GM21381 (cell line): ENCODE data around the gene DLL1.

Experiments used
- ATAC-seq: cut with Tn5 transposase; IDR thresholded peaks from one replicate; pipeline ENCODE4 v1.9.1; 2021; ENCODE audit warnings: mild to moderate bottlenecking, moderate library complexity; ENCODE audit not compliant: unreplicated experiment

The DLL1 gene

DNA sequence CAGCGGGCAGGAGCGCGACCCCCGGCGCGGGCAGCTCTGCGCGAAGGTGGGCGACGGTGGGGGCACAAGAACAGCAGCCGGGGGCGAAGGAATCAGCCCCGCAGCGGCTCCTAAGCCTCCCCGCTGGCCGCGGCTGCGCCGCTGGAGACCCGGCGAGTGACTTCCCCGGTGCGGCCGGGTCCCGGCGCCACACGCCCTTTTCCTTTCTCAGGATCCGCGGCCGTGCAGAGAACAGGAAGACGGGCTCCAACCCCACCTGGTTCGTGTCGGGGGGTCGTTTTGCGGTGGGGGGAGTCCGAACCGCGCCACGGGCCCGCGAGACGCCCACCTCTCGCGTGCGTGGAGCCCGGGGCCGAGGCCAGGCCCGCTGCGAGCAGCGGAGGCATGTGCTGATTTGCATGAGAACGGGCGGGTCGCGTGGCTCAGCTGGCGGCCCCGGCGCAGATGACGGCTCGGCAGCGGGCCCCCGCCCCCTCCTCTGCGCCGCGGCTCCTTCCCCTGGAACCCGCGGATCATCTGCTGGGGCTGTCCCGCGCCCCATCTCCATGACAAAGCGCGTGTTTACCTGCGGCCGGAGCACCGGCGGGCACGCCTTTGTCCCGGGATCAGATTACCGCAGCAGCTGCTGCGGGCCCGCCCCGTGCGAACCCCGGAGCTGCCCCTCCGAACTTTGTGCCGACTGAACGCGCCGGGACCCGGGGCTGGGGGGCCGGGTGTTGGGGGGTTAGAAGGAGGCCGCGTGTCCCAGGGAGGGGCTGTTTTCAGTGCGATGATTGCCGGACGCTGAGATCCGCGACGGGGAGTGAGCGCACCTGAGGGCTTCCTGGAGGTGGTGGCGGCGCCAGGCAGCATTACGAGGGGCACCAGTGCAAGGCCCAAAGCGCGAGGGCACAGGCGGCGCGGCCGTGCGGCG, 4.9 kb upstream of the DLL1 start:
- peak; percentile 58 for ATAC-seq

DNA sequence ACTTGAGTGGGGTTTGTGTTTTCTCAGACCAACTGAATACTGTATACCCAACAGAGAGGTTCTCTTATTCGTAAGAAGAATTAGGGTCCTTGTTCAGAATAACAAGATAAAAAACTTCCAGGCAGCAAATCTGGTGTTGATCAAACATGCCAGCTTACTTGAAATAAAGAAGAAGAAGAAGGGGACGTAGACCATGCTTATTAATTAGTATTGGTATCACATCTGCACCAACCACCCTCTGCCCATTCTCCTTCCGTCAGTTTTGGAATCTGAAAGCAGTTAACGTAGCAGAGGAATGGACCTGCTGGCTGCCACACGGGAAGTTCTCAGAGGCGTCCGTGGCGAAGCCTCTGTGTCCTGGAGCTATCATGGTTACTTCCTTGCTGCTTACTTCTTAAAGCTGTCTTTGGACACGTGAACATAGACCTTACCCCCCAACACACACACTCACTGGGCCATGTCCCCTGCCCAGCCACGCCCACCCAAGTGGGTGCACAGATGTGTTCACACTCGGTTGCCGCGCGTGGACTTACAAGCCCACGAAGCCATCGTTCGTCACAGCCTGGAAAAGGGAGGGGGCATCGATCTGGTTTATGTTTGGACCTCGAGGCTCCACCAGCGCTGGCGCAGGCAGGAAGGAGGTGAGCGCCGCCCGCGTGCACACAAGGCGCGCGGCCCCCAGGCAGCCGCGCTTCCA, 4.1 kb upstream of the DLL1 start:
- ATAC-seq, result peak; percentile 3

DNA sequence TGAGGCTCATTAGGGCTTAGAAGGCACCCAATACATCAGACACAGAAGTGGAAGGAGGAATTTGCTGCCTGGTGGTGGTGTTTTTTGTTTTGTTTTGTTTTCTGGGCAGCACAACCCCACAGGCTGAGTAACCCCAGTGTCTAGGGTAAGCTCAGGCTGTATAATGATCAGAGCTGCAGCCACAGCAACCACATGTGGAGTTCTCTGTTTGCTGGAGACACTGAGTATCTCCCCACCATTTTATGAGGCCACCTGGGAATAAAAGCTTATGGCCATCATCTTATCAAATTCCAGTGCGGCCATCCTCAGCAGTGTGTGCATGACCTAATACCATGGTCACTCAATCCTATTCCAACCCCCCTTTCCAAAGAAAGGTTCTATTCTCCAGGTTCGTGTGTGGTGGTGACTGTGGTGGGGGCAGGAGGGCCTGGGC, 3.4 kb upstream of the DLL1 start:
- ATAC-seq, result no peak

DNA sequence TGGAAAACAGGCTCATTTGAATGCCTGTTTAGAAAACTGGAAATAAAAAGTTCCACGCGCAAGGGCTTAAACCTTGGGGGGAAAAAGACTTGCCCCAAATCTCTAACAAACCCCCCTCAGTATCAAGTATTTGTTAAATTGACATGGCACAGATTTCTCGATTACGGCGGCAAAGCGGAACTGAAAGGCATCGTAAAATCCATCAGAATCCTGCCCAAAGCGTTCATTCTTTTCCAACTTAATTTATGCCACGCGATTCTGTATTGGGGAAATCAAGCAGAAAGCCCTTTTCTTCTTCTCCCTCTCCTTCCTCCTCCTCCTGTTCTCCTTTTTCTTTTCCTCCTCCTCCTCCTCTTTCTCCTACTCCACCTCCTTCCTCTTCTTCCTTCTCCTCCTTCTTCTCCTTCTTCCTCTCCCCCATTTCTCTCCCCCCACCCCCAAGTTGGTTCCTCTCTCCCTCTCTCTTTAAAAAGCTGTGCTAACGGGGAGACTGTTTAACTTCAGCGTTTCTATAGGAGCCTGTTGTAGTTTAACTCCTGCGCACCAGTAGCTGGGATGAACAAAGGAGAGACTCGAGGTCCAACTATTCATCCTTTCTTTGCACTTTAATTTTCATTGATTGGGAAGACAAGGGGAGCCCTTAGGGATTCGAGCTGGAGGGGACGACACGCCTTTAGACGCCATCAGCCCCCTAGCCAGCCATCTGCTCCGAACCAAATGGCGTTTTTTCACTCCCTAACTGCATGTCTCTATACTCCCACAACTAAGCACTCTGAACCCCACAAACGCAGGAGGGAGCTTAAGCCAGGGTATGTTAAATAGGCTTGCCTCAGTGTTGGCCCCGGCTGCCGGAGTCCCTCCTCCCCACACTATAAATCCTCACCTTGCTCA, 2.7 kb upstream of the DLL1 start:
- ATAC-seq, result no peak

DNA sequence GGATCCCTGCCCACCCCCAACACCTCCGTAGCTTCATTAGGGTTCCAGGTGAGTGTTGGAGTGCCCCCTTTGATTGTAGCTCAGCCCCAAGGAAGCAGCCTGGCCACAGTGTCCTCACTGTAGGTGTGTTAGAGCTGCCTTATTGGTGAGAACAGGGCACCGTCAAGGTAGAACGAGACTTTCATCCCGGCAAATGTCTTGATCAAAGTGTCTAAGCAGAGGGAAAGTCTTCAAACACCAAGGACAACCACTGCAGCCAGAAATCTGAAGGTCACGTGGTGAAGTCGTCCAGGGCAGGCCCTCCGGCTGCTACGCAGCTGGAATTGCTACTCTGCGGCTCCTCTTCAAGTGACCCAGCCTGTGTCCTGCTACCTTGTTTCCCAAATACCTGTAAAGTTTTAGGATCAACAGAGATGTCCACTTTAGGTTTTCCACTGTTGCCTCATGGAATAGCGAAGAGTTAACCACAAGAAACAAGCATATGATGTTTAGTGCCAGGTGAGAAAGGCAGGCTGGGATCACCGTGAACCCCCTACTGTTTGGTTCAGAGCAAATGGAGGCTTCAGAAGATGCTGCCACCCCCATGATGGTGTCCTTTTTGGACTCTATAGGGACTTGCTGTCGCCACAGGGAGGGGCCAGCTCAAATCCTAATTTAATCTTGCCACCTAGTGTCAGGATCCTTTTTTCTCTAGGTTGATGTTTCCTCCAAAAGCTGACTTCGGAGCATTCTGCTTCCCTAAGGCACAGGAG, 1.7 kb upstream of the DLL1 start:
- ATAC-seq, result no peak

DNA sequence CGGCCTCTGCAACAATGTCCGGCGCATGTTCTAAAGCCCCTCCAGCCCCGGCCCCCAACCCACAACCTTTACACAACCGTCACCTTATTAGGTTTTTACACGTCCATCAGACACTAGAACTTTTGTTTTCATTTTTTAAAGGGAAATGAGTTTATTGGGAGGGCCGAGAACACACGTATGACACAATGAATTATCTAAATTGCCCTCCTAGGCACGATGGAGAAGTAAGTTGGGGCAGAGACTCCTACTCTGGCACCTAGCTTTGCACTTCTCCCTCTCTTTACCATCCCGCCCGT, 1.2 kb upstream of the DLL1 start:
- no peak for ATAC-seq

DNA sequence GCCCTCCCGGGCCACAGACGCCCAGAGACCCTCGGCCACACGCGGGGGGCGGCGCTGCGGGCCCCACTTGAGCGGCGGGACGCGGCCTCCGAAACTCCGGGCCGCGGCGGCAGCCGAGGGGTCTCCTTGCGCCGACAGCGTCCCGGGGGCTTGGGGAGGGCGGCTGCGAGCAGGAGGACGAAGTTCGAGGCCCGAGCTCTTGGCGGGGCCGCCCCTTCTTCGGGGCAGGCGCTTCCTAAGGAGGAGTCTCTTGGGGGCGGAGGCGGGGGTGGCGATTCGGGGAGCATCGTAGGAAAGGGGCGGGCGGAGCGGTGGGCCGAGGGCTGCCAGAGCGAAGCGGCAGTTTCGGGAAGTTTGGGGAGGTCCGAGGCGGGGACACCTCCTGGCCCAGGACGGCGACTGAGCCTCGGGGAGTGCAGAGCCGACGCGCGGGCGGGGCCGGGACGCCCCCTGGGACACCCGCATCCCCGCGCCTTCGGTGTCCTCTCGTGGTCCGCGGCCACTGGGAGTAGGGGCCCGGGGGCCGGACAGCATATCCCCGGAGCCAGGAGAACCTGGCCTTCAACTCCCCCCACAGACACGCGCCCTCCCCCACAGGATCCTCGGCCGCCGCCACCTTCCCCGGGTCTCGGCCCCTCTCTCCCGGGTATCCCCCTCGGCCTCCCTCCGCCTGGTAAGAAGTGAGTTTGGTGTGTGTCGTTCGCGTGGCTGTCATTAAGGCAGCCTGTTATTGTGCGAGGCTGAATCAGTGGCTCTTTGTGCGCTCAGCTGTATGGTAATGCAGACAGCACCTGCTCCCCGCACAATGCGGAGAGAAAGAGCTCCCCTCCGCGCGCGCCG, 613 bp upstream of the DLL1 start:
- ATAC-seq, result no peak

DNA sequence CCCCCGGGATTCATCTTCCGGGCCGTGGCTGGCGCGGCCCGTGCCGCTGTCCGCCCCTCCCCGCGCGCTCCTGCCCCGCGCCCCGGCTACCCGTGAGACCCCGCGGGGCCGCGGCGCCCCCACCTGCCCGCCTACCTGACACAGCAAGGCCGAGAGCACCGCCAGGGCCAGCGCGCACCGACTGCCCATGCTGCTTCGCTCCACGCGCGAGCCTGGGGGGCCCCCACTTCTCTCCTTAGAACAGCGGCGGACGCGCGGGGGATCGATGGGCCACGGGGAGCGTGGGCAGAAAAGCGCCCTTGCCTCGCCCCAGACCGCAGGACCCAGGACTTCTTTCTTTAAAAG, 955 bp downstream of the DLL1 start:
- ATAC-seq, result no peak

DNA sequence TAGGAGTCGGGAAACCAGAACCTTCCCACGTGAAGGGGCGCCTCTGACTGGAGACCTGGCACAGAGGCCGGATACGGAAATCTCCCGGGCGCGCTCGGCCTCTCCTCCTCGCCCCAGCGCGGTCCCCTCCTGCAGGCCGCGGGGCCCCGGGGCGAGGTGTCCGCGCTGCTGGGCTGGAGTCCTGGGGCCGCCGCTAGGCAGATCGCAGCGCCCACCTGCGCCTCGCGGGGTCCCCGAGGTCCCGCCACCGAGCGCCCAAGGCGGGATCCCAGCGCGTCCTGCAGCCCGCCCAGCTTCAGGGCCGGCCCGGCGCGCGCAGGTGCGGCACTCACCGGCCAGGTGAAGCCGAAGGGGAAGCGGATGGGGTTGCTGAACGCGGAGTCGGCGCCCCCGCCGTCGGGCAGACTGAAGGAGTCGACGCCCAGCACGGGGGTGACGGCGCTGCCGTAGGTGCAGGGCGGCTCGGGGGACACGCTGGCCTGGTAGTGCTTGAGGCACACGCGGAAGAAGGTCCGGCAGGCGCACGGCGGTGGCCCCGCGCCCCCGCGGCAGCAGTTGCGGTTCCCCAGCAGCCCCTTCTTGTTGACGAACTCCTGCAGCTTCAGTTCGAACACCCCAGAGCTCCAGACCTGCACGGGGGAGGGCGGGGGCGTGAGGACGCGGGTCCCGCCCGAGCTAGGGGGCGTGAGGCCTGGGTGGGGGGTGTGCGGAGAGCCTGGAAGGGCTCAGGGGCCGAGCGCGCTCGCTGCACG, 1.5 kb downstream of the DLL1 start:
- ATAC-seq, result no peak

DNA sequence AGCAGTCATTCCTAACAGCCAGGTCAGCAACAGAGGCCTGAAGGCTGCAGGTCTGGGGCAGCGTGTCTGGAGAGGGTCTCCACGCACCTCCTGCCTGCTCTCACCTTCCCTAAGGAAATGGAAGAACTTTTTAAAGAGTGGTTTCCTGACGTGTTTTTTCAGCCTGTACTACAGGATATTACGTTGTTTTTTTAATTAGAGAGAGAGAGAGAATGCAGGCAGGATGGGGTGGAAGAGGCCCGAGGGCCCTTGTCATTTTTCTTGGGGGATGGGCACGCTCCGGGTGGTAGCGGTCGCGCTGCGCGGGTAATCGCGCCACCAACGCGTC, 2.1 kb downstream of the DLL1 start:
- no peak for ATAC-seq

DNA sequence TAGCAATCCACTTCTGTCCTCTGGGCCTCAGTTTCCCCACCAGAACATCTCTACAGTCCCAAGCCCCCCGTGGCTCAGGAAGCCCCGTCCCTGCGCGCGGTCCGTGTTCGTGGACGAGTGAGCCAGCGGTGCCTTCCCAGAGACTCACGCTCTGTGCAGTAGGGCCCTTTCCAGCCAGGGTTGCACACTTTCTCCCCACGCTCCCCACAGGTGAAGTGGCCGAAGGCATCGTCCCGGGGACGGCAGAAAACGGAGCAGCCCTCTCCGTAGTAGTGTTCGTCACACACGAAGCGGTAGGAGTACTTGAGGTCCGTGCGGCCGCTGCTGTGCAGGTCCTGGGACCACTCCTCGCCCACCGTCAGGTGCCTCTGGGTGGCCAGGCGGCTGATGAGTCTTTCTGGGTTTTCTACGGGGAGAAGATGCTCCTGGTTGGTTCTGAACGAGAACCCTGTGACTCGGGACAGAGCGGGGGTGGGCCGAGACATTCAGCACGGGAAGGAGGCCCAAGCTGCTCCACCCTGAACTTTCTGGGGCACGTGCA, 2.7 kb downstream of the DLL1 start:
- no peak for ATAC-seq

DNA sequence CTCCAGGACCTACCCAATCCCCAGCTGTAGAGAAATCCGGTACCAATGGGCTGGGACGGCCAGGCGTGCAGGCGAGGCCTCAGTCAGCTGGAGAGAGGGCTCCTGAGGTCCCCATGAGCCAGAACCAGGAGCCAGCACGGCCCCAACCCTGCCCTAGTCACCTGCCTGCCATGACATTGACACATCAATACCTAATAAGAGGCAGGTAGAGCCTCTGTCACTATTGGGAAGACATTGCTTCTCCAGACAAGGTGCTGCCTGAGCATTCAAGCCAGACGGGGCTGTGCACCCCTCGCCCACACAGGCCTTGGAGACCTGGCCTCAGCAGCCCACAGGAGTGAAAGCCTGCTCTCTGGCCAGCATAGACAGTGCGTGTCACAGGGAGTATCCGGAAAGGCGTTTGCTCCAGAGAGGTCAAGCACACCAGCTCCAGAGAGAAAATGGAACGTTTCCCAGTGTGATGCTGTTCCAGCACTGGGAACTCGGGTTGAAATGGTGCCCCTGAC, 3.5 kb downstream of the DLL1 start:
- ATAC-seq, result no peak

DNA sequence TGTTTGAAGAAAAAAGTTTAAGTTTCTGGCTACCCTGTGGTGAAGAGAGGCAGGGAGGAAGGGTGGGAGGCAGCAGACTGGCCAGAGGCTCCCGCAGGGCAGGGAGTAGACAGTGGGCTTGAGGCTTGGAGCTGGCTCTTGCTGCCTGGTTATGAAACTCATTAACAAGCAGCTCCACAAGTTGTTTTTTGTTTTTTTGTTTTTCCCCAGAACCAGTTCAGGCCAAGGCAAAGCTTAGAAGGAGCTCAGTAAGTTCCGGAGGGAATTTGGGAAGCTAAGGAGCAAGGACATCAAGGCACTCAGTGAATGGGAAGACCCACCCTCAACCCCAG, 4.0 kb downstream of the DLL1 start:
- no peak for ATAC-seq

DNA sequence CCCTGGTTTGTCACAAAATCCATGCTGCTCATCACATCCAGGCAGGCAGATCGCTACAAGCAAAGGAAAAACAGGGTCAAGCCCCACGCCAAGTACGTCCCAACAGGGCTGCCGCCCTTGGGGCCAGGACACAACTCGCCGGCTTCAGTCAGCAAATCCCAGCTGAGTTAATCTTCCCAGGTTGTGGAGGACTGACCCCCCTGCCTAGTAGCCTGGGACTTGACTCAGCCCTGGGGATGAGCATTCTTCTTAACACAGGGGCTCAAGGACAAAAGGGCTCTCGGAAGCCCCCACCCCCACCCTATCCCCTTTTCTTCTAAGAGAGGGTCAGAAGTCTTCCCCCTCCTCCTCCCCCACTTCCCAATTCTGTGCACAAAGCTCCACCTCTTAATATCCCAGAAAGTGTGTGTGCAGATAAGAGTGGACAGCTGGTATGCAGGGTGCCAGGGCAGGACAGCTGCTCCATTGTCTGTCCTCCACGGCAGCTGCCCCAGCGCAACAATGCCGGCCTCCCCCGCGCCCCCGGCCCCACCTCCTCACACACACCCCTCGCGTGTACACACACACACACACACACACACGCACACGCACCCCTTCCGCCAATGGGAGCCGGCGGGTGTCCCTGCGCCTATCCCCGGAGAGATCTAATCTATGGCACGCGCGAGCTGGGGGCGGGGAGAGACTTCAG, 4.5 kb downstream of the DLL1 start:
- ATAC-seq, result no peak

DNA sequence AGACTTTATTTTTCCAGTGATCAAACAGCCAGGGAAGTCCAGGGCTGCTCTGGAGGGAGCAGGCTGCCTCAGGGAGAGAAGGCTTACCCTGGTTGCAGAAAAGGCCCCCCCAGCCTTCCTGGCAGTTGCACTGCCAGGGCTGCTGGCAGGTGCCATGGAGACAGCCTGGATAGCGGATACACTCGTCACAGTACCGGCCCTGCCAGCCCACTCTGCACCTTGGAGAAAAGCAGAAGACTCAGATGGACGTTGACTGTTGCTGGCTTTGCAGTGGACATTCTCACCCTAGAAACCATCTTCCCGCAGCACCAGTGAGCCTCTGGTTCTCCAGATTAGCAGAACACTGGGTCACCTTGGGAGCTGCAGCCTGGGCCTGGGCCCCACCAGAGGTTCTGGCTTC, 5.4 kb downstream of the DLL1 start:
- no peak for ATAC-seq

DNA sequence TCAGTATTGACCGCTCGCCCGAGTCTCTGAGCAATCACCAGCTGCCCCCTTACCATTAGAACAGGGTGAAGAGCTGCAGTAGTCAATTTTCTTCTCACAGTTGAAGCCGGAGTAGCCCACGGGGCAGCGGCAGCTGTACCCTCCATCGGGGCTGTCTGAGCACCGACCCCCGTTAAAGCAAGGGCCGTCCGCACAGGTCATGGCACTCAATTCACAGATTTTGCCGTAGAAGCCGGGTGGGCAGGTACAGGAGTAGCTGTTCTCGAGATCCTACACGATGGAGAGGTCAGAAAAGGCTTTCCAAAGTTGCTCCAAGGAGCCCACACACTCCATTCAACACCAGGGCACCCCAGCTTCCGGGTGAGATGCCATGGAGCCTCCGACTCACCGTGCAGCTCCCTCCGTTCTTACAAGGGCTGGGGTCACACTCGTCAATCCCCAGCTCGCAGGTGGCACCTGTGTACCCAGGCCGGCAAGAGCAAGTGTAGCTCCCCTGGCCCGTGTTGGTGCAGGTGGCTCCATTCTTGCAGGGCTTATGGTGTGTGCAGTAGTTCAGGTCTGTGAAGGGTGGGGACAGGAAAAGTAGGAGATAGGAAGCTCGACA, 5.9 kb downstream of the DLL1 start:
- ATAC-seq, result no peak

DNA sequence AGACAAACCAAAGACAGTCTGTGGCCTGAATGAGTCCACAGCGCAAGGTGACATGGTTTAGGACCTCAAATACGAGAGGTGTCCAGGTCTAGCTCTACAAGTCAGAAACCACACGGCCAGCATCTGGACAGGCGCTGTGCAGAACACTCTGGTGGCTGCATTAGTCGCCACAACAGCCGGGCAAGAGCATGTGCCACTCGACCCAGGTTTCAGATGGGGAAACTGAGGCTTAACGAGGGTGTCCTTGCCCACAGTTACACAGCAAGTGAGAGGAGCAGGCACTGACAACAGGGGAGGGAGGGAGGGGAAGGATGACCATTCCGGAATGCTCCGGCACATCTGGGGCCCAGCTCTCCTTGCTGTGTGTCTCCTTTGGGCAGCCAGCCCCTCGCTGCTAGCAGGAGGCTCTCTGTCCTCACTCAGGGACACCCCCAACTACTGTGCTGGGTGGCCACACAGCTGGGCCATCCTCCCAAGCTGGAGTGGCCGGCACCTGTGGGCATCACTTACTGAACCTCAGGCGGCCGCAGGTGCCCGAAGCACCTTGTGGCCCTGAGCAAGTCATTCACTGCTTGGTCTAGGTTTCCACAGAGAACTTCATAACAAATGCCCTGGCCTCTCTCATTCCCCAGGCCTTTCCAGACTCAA, 6.6 kb downstream of the DLL1 start:
- ATAC-seq, result no peak
